Type B pancreatic cell (in vitro differentiated cells): ENCODE results near the gene TSPAN6. TPM values are rescaled to one million over a fixed set of nuclear protein-coding genes. Genes with fewer than 3 reads are reported as not detected.
A peak's percentile ranks its signal among the peaks of the same experiment; 100 is the strongest.

Experiments
- DNase-seq: peaks from one replicate; pipeline ENCODE4 v3.0.0; 2021; ENCODE audit warnings: mixed read lengths; ENCODE audit not compliant: unreplicated experiment; ENCODE audit errors: extremely low spot score
- H3K27ac Mint-ChIP-seq: 2 replicates; pipeline ENCODE4 v1.8.0; 2021; ENCODE audit warnings: mild to moderate bottlenecking, mixed read lengths
- H3K27me3 Mint-ChIP-seq: 2 replicates; pipeline ENCODE4 v1.8.0; 2021; ENCODE audit warnings: mixed read lengths
- H3K36me3 Mint-ChIP-seq: 2 replicates; pipeline ENCODE4 v1.8.0; 2021; ENCODE audit warnings: mixed read lengths
- H3K4me1 Mint-ChIP-seq: one replicate; pipeline ENCODE4 v1.8.0; 2021; ENCODE audit warnings: mixed read lengths; ENCODE audit not compliant: unreplicated experiment
- H3K4me3 Mint-ChIP-seq: 2 replicates; pipeline ENCODE4 v1.8.0; 2021; ENCODE audit warnings: mild to moderate bottlenecking, mixed read lengths
- H3K9me3 Mint-ChIP-seq: 2 replicates; pipeline ENCODE4 v1.8.0; 2021; ENCODE audit warnings: mixed read lengths
- total RNA-seq: library from RNA; stranded (reverse); gene quantifications from 2 replicates; pipeline ENCODE4 v1.2.1, GENCODE V29; 2021; ENCODE audit warnings: low replicate concordance
- TF ChIP-seq, protein P1 (sequence below): fragments of 200-600 bp; sonication (generic); conservative IDR thresholded peaks from 2 replicates; pipeline ENCODE4 v1.5.0; 2021; ENCODE audit warnings: antibody characterized with exemption, mild to moderate bottlenecking

Gene TSPAN6
- total RNA-seq, 1 donor from 2014 or later, result 99.3 TPM

GRCh38 chrX:100663642-100664041 is 27.0 kb upstream of the TSPAN6 start:
- no peak overlapping the region for H3K4me3 Mint-ChIP-seq
- TF ChIP-seq, protein P1, sequence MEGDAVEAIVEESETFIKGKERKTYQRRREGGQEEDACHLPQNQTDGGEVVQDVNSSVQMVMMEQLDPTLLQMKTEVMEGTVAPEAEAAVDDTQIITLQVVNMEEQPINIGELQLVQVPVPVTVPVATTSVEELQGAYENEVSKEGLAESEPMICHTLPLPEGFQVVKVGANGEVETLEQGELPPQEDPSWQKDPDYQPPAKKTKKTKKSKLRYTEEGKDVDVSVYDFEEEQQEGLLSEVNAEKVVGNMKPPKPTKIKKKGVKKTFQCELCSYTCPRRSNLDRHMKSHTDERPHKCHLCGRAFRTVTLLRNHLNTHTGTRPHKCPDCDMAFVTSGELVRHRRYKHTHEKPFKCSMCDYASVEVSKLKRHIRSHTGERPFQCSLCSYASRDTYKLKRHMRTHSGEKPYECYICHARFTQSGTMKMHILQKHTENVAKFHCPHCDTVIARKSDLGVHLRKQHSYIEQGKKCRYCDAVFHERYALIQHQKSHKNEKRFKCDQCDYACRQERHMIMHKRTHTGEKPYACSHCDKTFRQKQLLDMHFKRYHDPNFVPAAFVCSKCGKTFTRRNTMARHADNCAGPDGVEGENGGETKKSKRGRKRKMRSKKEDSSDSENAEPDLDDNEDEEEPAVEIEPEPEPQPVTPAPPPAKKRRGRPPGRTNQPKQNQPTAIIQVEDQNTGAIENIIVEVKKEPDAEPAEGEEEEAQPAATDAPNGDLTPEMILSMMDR, result no peak
- H3K4me1 Mint-ChIP-seq, result peaks cover 3% of the 10 kb centered on the region
- H3K27ac Mint-ChIP-seq, result no peak overlapping the region
- H3K36me3 Mint-ChIP-seq, result peaks cover 5% of the 10 kb centered on the region
- no peak for DNase-seq
- no peaks in the 10 kb centered on the region for H3K27me3 Mint-ChIP-seq
- H3K9me3 Mint-ChIP-seq, result peaks cover 4% of the 10 kb centered on the region

- no peak overlapping the region for H3K27ac Mint-ChIP-seq
- no peak for DNase-seq
- H3K27me3 Mint-ChIP-seq, result no peaks in the 10 kb centered on the region
- TF ChIP-seq, protein P1, result no peak
- peaks cover 3% of the 10 kb centered on the region for H3K4me1 Mint-ChIP-seq
- peaks cover 4% of the 10 kb centered on the region for H3K9me3 Mint-ChIP-seq
- peaks cover 3% of the 10 kb centered on the region for H3K36me3 Mint-ChIP-seq
- H3K4me3 Mint-ChIP-seq, result no peak overlapping the region
Measured at GRCh38 chrX:100662796-100663195, 26.2 kb upstream of the TSPAN6 start.

- Mint-ChIP-seq H3K36me3 (peaks cover 3% of the 10 kb centered on the region), H3K4me1 (peaks cover 3% of the 10 kb centered on the region), H3K9me3 (peaks cover 4% of the 10 kb centered on the region), H3K27me3 (no peaks in the 10 kb centered on the region), H3K27ac (no peak overlapping the region), H3K4me3 (no peak overlapping the region)
- TF ChIP-seq, protein P1, result no peak
- no peak for DNase-seq
Measured at GRCh38 chrX:100662170-100662569, 25.6 kb upstream of the TSPAN6 start.

GRCh38 chrX:100659431-100660137 is 23.0 kb upstream of the TSPAN6 start:
- H3K27ac Mint-ChIP-seq, result peak overlapping the region; percentile 85
- H3K4me1 Mint-ChIP-seq, result peaks cover 3% of the 10 kb centered on the region
- TF ChIP-seq, protein P1, result no peak
- peaks cover 4% of the 10 kb centered on the region for H3K9me3 Mint-ChIP-seq
- H3K4me3 Mint-ChIP-seq, result peak overlapping the region; percentile 15
- DNase-seq, result no peak
- no peaks in the 10 kb centered on the region for H3K27me3 Mint-ChIP-seq
- peaks cover 3% of the 10 kb centered on the region for H3K36me3 Mint-ChIP-seq

DNA sequence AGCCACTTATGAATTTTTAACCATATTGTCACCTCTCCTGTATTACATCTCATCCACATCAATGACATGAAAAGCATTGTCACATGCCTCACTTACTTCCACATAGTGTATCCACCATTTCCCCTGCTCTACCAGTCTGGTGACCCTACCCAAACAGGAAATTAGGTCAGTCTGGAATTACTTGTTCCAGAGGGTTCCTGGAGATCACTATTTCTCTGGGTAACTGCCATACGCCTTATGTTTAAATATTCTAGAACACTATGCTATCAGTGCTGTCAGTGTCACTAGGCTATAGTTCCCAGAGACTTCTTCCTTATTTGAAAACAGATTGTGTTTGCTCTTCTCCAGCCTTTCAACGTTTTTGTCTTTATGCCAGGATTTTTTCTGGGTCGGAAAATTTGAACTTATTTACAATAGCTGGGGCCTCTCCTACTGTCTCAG is 22.4 kb upstream of the TSPAN6 start:
- Mint-ChIP-seq H3K4me3 (peak overlapping the region; percentile 15), H3K36me3 (peaks cover 3% of the 10 kb centered on the region), H3K27ac (peak overlapping the region; percentile 85), H3K27me3 (no peaks in the 10 kb centered on the region), H3K9me3 (peaks cover 4% of the 10 kb centered on the region), H3K4me1 (peaks cover 8% of the 10 kb centered on the region)
- TF ChIP-seq, protein P1, result no peak
- no peak for DNase-seq
